CD8-positive, alpha-beta memory T cell (primary cell): ENCODE data around the gene ARHGEF7. TPM values are rescaled to one million over a fixed set of nuclear protein-coding genes. Genes with fewer than 3 reads are reported as not detected.

Source experiments
- CTCF ChIA-PET: fragments of 350-600 bp; sonication (Branson Sonifier 250); formaldehyde crosslinking; loops from one replicate; lab custom pipeline; 2021; ENCODE audit warnings: antibody characterized with exemption; lab: Charles Lee
- POLR2A ChIA-PET: fragments of 350-600 bp; sonication (Branson Sonifier 250); formaldehyde crosslinking; loops from one replicate; lab custom pipeline; 2021; ENCODE audit warnings: antibody characterized with exemption; lab: Charles Lee
- DNase-seq, 5 donors: peaks; one replicate each; pipeline versions ENCODE4 v3.0.0 to v3.0.0-alpha.2; 2020 to 2022; ENCODE audit warnings: mixed read lengths in 1 of 5
- H3K27ac ChIP-seq: one replicate; pipeline ENCODE4 v1.7.0; 2013; ENCODE audit warnings: low read depth, mild to moderate bottlenecking, low read length, moderate library complexity
- H3K27me3 ChIP-seq: 2 replicates; pipeline ENCODE4 v1.7.0; 2013; ENCODE audit warnings: low read length, mild to moderate bottlenecking; ENCODE audit not compliant: insufficient read depth, poor library complexity, severe bottlenecking
- H3K36me3 ChIP-seq: 2 replicates; pipeline ENCODE4 v1.7.0; 2013; ENCODE audit warnings: mild to moderate bottlenecking, low read length, moderate library complexity; ENCODE audit not compliant: insufficient read depth
- H3K4me1 ChIP-seq: 2 replicates; pipeline ENCODE4 v1.7.0; 2013; ENCODE audit warnings: mild to moderate bottlenecking, low read length, moderate library complexity; ENCODE audit not compliant: insufficient read depth
- H3K4me3 ChIP-seq: 2 replicates; pipeline ENCODE4 v1.7.0; 2013; ENCODE audit warnings: mild to moderate bottlenecking, low read length
- H3K9me3 ChIP-seq: 2 replicates; pipeline ENCODE4 v1.7.0; 2013; ENCODE audit warnings: mild to moderate bottlenecking, low read length
- H3K27ac Mint-ChIP-seq, 8 donors: one replicate each; pipeline ENCODE4 v1.8.0; 2020 to 2021; ENCODE audit warnings: mixed read lengths in 8 of 8, mild to moderate bottlenecking in 6 of 8, inconsistent platforms in 3 of 8, moderate library complexity in 3 of 8
- H3K27me3 Mint-ChIP-seq, 2 donors: one replicate each; pipeline ENCODE4 v1.8.0; 2020 to 2021; ENCODE audit warnings: mixed read lengths in 2 of 2, mild to moderate bottlenecking in 1 of 2, moderate library complexity in 1 of 2
- H3K36me3 Mint-ChIP-seq, 3 donors: one replicate each; pipeline ENCODE4 v1.8.0; 2020 to 2021; ENCODE audit warnings: mixed read lengths in 3 of 3, inconsistent platforms in 1 of 3, mild to moderate bottlenecking in 1 of 3
- H3K4me1 Mint-ChIP-seq, 3 donors: one replicate each; pipeline ENCODE4 v1.8.0; 2020 to 2021; ENCODE audit warnings: mixed read lengths in 3 of 3, inconsistent platforms in 1 of 3, mild to moderate bottlenecking in 1 of 3
- H3K4me3 Mint-ChIP-seq, 7 donors: one replicate each; pipeline ENCODE4 v1.8.0; 2020 to 2021; ENCODE audit warnings: mixed read lengths in 7 of 7, mild to moderate bottlenecking in 6 of 7, moderate library complexity in 4 of 7, inconsistent platforms in 2 of 7
- H3K9me3 Mint-ChIP-seq, 5 donors: one replicate each; pipeline ENCODE4 v1.8.0; 2020 to 2022; ENCODE audit warnings: mixed read lengths in 5 of 5, mild to moderate bottlenecking in 3 of 5, moderate library complexity in 2 of 5, inconsistent platforms in 1 of 5
- polyA plus RNA-seq: library from polyadenylated mRNA; unstranded; fragments of 300-500 nt; fragmentation: Illumina TruSeq; gene quantifications from one replicate; pipeline ENCODE4 v1.2.3, GENCODE V29; 2021
- total RNA-seq, 2 experiments: library from RNA; stranded (reverse); gene quantifications; one replicate each; pipeline ENCODE4 v1.2.3, GENCODE V29; 2021

The ARHGEF7 gene
- total and polyA plus RNA-seq, 3 experiments from 2014 or later, result 12.0 to 46.2 (median 45.9) TPM

DNA sequence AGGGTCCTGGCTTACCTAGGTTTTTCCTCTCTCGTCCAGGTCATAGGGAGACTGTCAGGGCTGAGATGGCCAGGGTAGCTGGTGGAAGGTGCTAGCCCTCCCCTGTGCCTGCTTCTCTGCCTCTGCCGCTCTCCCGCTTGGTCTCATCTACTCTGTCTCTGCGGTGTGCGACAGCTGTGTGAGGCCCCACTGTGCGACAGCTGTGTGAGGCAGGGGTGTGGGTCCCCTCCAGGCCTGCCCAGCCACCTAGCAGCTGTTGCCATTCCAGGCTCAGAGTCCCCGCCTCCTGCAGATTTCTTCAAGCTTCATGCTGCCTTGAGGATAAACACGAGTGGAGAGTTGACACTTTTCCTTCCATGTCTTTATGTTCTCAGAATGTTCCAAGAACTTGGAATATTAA, 53.0 kb downstream of the ARHGEF7 start:
- H3K27me3 ChIP-seq, result no peaks in the 10 kb centered on the region
- H3K36me3 Mint-ChIP-seq, result peaks cover 4 to 71% (median 9%) of the 10 kb centered on the region in 3 donors
- H3K36me3 ChIP-seq, result peaks cover 5% of the 10 kb centered on the region
- no peak overlapping the region for H3K4me3 Mint-ChIP-seq
- peaks cover 37% of the 10 kb centered on the region for H3K4me1 ChIP-seq
- no peaks in the 10 kb centered on the region for H3K9me3 Mint-ChIP-seq
- DNase-seq, result no peak
- H3K27ac ChIP-seq, result no peak overlapping the region
- no peaks in the 10 kb centered on the region for H3K9me3 ChIP-seq
- no peaks in the 10 kb centered on the region for H3K27me3 Mint-ChIP-seq
- peak overlapping the region in 1 of 8 donors; percentile 26 for H3K27ac Mint-ChIP-seq
- no peak overlapping the region for H3K4me3 ChIP-seq
- H3K4me1 Mint-ChIP-seq, result peaks cover 61 to 89% (median 82%) of the 10 kb centered on the region in 3 donors
- POLR2A ChIA-PET, result no interaction called here
- CTCF ChIA-PET, result no interaction called here

DNA sequence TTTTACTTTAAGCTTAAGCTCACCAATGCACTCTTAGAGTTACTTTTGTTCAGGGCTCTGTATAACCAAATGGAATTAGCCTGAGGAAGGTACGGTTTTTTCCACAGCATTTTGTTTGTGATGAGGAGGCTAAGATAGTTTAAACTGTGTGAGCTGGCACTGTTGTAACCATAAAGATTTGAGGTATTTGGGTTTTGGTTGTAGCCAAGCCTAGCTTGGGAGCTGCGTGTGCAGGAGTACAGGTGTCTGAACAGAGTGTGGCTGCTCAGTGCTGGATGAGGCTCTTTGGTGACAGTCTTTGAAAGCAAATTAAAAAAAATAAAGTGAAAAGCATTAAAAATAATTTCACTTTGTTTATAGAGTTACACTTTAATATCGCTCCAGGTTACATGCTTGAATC, 56.0 kb downstream of the ARHGEF7 start:
- Mint-ChIP-seq H3K4me1 (peaks cover 66 to 90% (median 87%) of the 10 kb centered on the region in 3 donors), H3K9me3 (no peaks in the 10 kb centered on the region), H3K4me3 (no peak overlapping the region), H3K27ac (no peak overlapping the region), H3K36me3 (peaks cover 4 to 65% (median 14%) of the 10 kb centered on the region in 3 donors), H3K27me3 (no peaks in the 10 kb centered on the region)
- Histone ChIP-seq H3K27ac (no peak overlapping the region), H3K9me3 (no peaks in the 10 kb centered on the region), H3K36me3 (peaks cover 10% of the 10 kb centered on the region), H3K27me3 (no peaks in the 10 kb centered on the region), H3K4me1 (peaks cover 54% of the 10 kb centered on the region), H3K4me3 (no peak overlapping the region)
- POLR2A ChIA-PET, result no interaction called here
- CTCF ChIA-PET, result interaction anchor here (0.7 kb wide), 1 partner anchor 45 kb away, joined by 3 read pairs; no protein-coding TSS in a partner anchor
- no peak for DNase-seq

DNA sequence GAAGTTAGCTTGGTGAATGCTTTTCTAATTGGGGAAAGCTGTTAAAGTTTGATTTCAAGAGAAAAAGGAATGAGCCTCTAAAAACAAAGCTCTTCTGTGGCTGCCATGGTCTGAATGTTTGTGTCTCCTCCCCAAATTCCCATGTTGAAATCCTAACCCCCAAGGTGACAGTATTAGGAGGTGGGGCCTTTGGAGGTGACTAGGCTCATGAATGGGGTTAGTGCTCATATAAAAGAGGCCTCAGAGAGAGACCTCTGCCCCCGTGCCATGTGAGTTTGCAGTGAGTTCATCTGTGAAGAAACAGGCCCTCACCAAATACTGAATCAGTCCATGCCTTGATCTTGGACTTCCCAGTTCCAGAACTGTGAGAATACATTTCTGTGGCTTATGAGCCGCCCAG, 56.5 kb downstream of the ARHGEF7 start:
- ChIA-PET CTCF (no interaction called here), POLR2A (no interaction called here)
- no peak for DNase-seq
- Histone ChIP-seq H3K27ac (no peak overlapping the region), H3K36me3 (peaks cover 10% of the 10 kb centered on the region), H3K27me3 (no peaks in the 10 kb centered on the region), H3K4me3 (no peak overlapping the region), H3K9me3 (no peaks in the 10 kb centered on the region), H3K4me1 (peaks cover 54% of the 10 kb centered on the region)
- Mint-ChIP-seq H3K36me3 (peaks cover 4 to 63% (median 14%) of the 10 kb centered on the region in 3 donors), H3K4me1 (peaks cover 65 to 90% (median 86%) of the 10 kb centered on the region in 3 donors), H3K27ac (peak overlapping the region in 2 of 8 donors; percentile 59 to 82), H3K9me3 (no peaks in the 10 kb centered on the region), H3K27me3 (no peaks in the 10 kb centered on the region), H3K4me3 (no peak overlapping the region)

DNA sequence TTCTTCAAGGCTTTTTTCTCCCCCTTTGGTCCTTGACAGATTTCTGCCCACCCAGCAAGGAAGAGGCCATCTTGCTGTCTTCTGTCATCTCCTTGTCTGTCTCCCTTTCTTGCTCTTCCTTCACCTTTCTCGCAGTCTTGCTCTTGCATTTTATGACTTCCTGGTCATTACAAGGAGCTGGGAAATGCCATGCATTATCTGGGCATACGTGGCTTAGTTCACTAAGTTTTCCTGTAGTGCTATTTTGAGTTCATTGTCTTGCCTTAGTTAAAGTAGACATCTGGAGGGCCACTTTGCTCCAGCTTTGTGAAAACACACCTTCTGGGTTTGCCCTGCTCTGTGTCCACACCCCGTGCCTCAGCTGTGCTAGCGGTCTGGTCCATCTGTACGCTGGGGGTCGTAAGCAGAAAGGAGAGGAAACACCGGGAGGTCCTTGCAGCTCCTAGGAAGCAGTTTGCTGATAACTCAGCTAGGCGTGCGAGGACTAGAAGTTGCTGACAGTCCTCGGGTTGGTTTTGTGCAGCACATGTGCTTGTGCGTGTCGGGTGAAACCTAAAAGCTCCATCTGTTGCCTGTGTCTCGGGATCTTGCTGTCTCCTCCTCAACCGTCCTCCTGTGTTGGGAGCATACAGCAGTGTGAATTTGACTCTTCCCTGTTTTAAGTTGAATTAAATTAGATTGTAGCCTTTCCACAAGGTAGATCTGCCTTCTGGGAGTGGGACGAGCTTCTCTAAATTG, 59.4 kb downstream of the ARHGEF7 start:
- H3K27me3 Mint-ChIP-seq, result no peaks in the 10 kb centered on the region
- peaks cover 10% of the 10 kb centered on the region for H3K36me3 ChIP-seq
- CTCF ChIA-PET, result no interaction called here
- H3K27ac ChIP-seq, result no peak overlapping the region
- H3K36me3 Mint-ChIP-seq, result peaks cover 0 to 56% (median 18%) of the 10 kb centered on the region in 3 donors
- no peak overlapping the region for H3K4me3 Mint-ChIP-seq
- DNase-seq, result no peak
- peaks cover 68% of the 10 kb centered on the region for H3K4me1 ChIP-seq
- no peaks in the 10 kb centered on the region for H3K9me3 Mint-ChIP-seq
- no peak overlapping the region for H3K4me3 ChIP-seq
- no peaks in the 10 kb centered on the region for H3K27me3 ChIP-seq
- H3K27ac Mint-ChIP-seq, result peak overlapping the region in 6 of 8 donors; percentile 47 to 99 (median 88)
- H3K9me3 ChIP-seq, result no peaks in the 10 kb centered on the region
- peaks cover 63 to 92% (median 85%) of the 10 kb centered on the region in 3 donors for H3K4me1 Mint-ChIP-seq
- POLR2A ChIA-PET, result no interaction called here

DNA sequence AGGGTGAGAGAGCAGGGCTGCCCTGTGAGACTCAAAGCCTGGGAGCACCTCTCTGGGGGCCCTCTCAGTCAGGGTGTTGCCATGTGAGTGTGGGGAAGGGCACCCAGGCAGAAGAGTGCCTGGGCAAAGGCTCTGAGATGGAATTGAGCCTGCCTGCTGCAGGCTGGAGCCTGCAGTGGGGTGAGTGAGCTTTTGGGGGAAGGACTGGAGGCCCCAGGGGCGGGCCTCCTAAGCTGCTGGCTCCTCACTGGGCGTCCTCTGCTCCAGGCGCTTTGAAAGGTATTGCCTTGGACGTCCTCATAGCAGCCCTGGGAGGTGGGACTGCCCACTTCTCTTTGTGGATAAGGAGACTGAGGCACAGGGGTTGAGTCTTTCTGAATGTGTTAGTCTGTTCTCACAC, 60.3 kb downstream of the ARHGEF7 start:
- H3K36me3 Mint-ChIP-seq, result peaks cover 0 to 55% (median 17%) of the 10 kb centered on the region in 3 donors
- H3K4me1 ChIP-seq, result peaks cover 77% of the 10 kb centered on the region
- peak overlapping the region; percentile 0 to 99 (median 66) for H3K27ac Mint-ChIP-seq
- no peak for DNase-seq
- ChIA-PET CTCF (no interaction called here), POLR2A (no interaction called here)
- no peak overlapping the region for H3K4me3 ChIP-seq
- H3K36me3 ChIP-seq, result peaks cover 10% of the 10 kb centered on the region
- peak overlapping the region in 3 of 7 donors; percentile 10 to 46 (median 32) for H3K4me3 Mint-ChIP-seq
- no peaks in the 10 kb centered on the region for H3K27me3 Mint-ChIP-seq
- H3K9me3 Mint-ChIP-seq, result no peaks in the 10 kb centered on the region
- H3K27me3 ChIP-seq, result no peaks in the 10 kb centered on the region
- H3K4me1 Mint-ChIP-seq, result peaks cover 67 to 95% (median 87%) of the 10 kb centered on the region in 3 donors
- no peaks in the 10 kb centered on the region for H3K9me3 ChIP-seq
- no peak overlapping the region for H3K27ac ChIP-seq

DNA sequence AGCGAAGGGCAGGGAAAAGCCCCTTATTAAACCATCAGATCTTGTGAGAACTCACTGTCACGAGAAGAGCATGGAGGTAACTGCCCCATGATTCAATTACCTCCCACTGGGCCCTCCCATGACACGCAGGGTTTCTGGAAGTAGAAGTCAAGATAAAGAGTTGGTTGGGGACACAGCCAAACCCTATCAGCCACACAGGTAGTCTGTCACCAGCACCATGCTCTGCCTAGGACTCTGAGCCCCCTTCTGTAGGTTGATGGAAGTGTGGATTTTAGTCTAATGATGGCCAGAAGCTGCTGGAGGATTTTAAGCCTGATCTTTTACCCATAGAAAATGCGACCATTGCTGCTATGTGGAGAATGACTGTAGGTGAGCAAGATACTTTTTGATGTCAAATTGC, 60.8 kb downstream of the ARHGEF7 start:
- peak overlapping the region in 1 of 7 donors; percentile 81 for H3K4me3 Mint-ChIP-seq
- POLR2A ChIA-PET, result no interaction called here
- peaks cover 66 to 93% (median 87%) of the 10 kb centered on the region in 3 donors for H3K4me1 Mint-ChIP-seq

DNA sequence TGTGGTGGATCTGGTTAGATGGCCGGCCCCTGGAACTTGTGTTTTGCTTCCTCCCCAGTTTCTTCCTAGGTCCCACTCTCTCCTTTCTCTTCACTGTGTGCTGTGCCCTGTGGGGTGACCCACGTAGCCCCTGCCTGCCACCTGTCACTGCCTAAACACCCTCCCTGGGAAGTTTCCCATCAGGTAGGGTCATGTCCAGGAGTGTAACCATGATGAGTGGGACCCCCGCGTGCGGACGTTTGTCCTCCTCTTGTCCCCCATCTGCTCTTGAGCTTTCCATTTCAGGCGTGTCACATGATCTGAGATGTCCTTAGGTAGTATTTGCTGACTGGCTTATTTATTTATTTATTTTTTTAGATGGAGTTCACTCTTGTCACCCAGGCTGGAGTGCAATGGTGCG, 61.3 kb downstream of the ARHGEF7 start:
- H3K36me3 Mint-ChIP-seq, result peaks cover 0 to 46% (median 17%) of the 10 kb centered on the region in 3 donors
- ChIA-PET CTCF (no interaction called here), POLR2A (interaction anchor here (2.2 kb wide), 1 partner anchor 13 kb away, joined by 7 read pairs; no protein-coding TSS in a partner anchor)
- peak overlapping the region; percentile 32 to 99 (median 93) for H3K27ac Mint-ChIP-seq
- no peaks in the 10 kb centered on the region for H3K9me3 Mint-ChIP-seq
- Histone ChIP-seq H3K9me3 (no peaks in the 10 kb centered on the region), H3K4me3 (no peak overlapping the region), H3K36me3 (peaks cover 10% of the 10 kb centered on the region), H3K27me3 (no peaks in the 10 kb centered on the region), H3K4me1 (peaks cover 77% of the 10 kb centered on the region), H3K27ac (no peak overlapping the region)
- H3K27me3 Mint-ChIP-seq, result no peaks in the 10 kb centered on the region
- peaks cover 71 to 93% (median 87%) of the 10 kb centered on the region in 3 donors for H3K4me1 Mint-ChIP-seq
- peak overlapping the region in 2 of 7 donors; percentile 59 to 81 for H3K4me3 Mint-ChIP-seq
- no peak for DNase-seq

More for the DNA sequence above, 60.8 kb downstream of the ARHGEF7 start:
- no peaks in the 10 kb centered on the region for H3K27me3 ChIP-seq
- peaks cover 78% of the 10 kb centered on the region for H3K4me1 ChIP-seq
- Mint-ChIP-seq H3K9me3 (no peaks in the 10 kb centered on the region), H3K27ac (peak overlapping the region; percentile 32 to 99 (median 93)), H3K36me3 (peaks cover 0 to 49% (median 17%) of the 10 kb centered on the region in 3 donors), H3K27me3 (no peaks in the 10 kb centered on the region)
- no peak overlapping the region for H3K4me3 ChIP-seq
- no peak for DNase-seq
- CTCF ChIA-PET, result no interaction called here
- no peak overlapping the region for H3K27ac ChIP-seq
- no peaks in the 10 kb centered on the region for H3K9me3 ChIP-seq
- H3K36me3 ChIP-seq, result peaks cover 10% of the 10 kb centered on the region

DNA sequence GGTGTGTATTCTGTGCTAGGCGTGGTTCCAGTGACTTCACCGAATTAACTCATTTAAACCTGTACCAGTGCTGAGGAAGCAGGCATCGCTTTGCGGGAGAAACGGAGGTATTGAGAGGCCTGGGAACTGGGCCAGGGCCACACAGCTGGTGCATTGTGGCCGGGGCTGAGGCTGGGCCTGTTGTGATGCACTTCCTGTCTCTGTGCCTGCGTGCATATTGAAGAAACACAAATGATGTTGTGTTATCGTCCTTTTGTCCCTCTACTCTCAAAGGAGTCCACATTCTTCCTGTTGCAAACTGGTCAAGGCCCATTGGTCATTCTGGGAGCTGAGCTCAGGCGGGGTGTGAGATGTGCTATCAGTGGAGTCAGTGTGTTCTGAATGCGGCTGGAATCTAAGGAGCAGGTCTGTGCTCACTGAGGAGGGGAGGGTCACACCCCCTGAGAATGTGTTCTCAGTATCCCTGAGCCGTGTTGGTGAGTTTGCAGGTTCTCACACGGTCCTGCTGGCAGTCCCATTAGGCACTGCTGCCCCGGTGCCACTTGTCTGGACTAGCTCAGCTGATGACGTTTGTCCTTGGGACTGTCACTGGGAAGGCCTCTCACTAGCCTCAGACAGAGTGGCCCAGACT, 62.1 kb downstream of the ARHGEF7 start:
- ChIA-PET POLR2A (interaction anchor here (2.2 kb wide), 1 partner anchor 12 kb away, joined by 7 read pairs; no protein-coding TSS in a partner anchor), CTCF (no interaction called here)
- no peaks in the 10 kb centered on the region for H3K27me3 ChIP-seq
- peak; percentile 39 to 83 (median 70) for DNase-seq
- peaks cover 0 to 39% (median 17%) of the 10 kb centered on the region in 3 donors for H3K36me3 Mint-ChIP-seq
- H3K27ac Mint-ChIP-seq, result peak overlapping the region; percentile 90 to 99 (median 96)
- peaks cover 71 to 93% (median 87%) of the 10 kb centered on the region in 3 donors for H3K4me1 Mint-ChIP-seq
- H3K36me3 ChIP-seq, result peaks cover 10% of the 10 kb centered on the region
- H3K27me3 Mint-ChIP-seq, result no peaks in the 10 kb centered on the region
- no peak overlapping the region for H3K4me3 ChIP-seq
- H3K4me1 ChIP-seq, result peaks cover 79% of the 10 kb centered on the region
- no peaks in the 10 kb centered on the region for H3K9me3 Mint-ChIP-seq
- H3K9me3 ChIP-seq, result no peaks in the 10 kb centered on the region
- no peak overlapping the region for H3K27ac ChIP-seq
- peak overlapping the region; percentile 16 to 81 (median 59) for H3K4me3 Mint-ChIP-seq
